ENCODE data around the gene PSMB5.
"Not testable (repeated sequence)": the region's sequence is repeated elsewhere in the genome, so short reads cannot be mapped to it uniquely, and the experiment has no call there.

The PSMB5 gene

GRCh38 chr14:23013054-23013748 lies 21.5 kb downstream of the PSMB5 start:
- no peak for DNase-seq

GRCh38 chr14:23009939-23010726 lies 24.6 kb downstream of the PSMB5 start, which contains the start of gene C14orf93:
Gene C14orf93 (minus strand): TSS chr14:23010143. CDS start chr14:22999023, 11,120 bp downstream.
- DNase-seq: peak; percentile 62

- DNase-seq: no peak
These were observed 25.2 kb downstream of the PSMB5 start for GRCh38 chr14:23009483-23009938.

- no peak for DNase-seq
These were observed 25.9 kb downstream of the PSMB5 start for GRCh38 chr14:23008831-23009230.

- DNase-seq: peak; percentile 96
These were observed 27.9 kb downstream of the PSMB5 start for GRCh38 chr14:23006544-23007419.

GRCh38 chr14:23006188-23006534 lies 28.5 kb downstream of the PSMB5 start:
- DNase-seq: no peak

- no peak for DNase-seq
These were observed 29.1 kb downstream of the PSMB5 start for GRCh38 chr14:23005451-23006187.

- DNase-seq: not testable (repeated sequence)
These were observed 30.4 kb downstream of the PSMB5 start for GRCh38 chr14:23004274-23004673.

- no peak for DNase-seq
These were observed 32.1 kb downstream of the PSMB5 start for GRCh38 chr14:23002592-23002991.

- no peak for DNase-seq
These were observed 33.8 kb downstream of the PSMB5 start for GRCh38 chr14:23000860-23001259.

GRCh38 chr14:22998329-22999012 lies 36.2 kb downstream of the PSMB5 start:
- DNase-seq: no peak

- DNase-seq: no peak
These were observed 36.9 kb downstream of the PSMB5 start for GRCh38 chr14:22997676-22998323.

- no peak for DNase-seq
These were observed 37.7 kb downstream of the PSMB5 start for GRCh38 chr14:22996768-22997654.

- DNase-seq: no peak
These were observed 38.6 kb downstream of the PSMB5 start for GRCh38 chr14:22995889-22996625.

- DNase-seq: no peak
These were observed 39.9 kb downstream of the PSMB5 start for GRCh38 chr14:22994762-22995275.

GRCh38 chr14:22993517-22993916 lies 41.2 kb downstream of the PSMB5 start:
- no peak for DNase-seq

- no peak for DNase-seq
These were observed 42.8 kb downstream of the PSMB5 start for GRCh38 chr14:22991852-22992251.

- DNase-seq: no peak
These were observed 47.4 kb downstream of the PSMB5 start for GRCh38 chr14:22987291-22987690.

- DNase-seq: peak; percentile 71
These were observed 48.1 kb downstream of the PSMB5 start for GRCh38 chr14:22986508-22987054.

All from NCI-H1436 (cell line).